Adrenal gland (tissue), 19 donors: ENCODE results near the gene DROSHA. TPM values are rescaled to one million over a fixed set of nuclear protein-coding genes. Genes with fewer than 3 reads are reported as not detected.

ENCODE experiments used
- DNase-seq, 7 donors: peaks; one replicate each; pipeline ENCODE4 v3.0.0-alpha.2; 2019 to 2020
- H3K27ac ChIP-seq, 5 donors: fragments of 200-600 bp; sonication (generic) in 4 of 5; 1 replicate in 3 of 5; 2 replicates in 2 of 5; pipeline versions ENCODE4 v1.5.1 to v1.8.0; 2016 to 2020; ENCODE audit warnings: mild to moderate bottlenecking in 1 of 5
- H3K27me3 ChIP-seq: fragments of 200-600 bp; 2 replicates; pipeline ENCODE4 v1.8.0; 2021
- H3K36me3 ChIP-seq, 2 donors: fragments of 200-600 bp; replicated peaks in 1 of 2; 1 replicate in 1 of 2; 2 replicates in 1 of 2; pipeline versions ENCODE4 v1.5.1 to v1.8.0; 2018 to 2022
- H3K4me1 ChIP-seq, 2 donors: fragments of 200-600 bp; replicated peaks in 1 of 2; 1 replicate in 1 of 2; 2 replicates in 1 of 2; pipeline versions ENCODE4 v1.5.1 to v1.8.0; 2018 to 2021
- H3K4me3 ChIP-seq, 4 donors: fragments of 200-600 bp; sonication (generic) in 3 of 4; one replicate each; pipeline ENCODE4 v1.5.1; 2016 to 2018
- H3K9me3 ChIP-seq, 3 donors: fragments of 200-600 bp; sonication (generic) in 1 of 3; replicated peaks in 1 of 3; 1 replicate in 2 of 3; 2 replicates in 1 of 3; pipeline versions ENCODE4 v1.5.1 to v1.8.0; 2016 to 2021
- POLR2A ChIP-seq, 2 donors: fragments of 450-650 bp; IDR thresholded peaks; one replicate each; pipeline ENCODE4 v1.6.1; 2017; ENCODE audit warnings: antibody characterized with exemption in 2 of 2, mild to moderate bottlenecking in 2 of 2, moderate library complexity in 1 of 2
- WGBS, 4 donors: extraction: QIAGEN DNeasy Blood & Tissue Kit in 2 of 4; methylation state at CpG; one replicate each; pipeline versions ENCODE4 v1.1.5 to v1.1.7; 2013 to 2017; 5-methylcytosine and 5-hydroxymethylcytosine counted together
- intact Hi-C, 2 donors: fragments of 100-400 bp; cut with DNase I; formaldehyde crosslinking; loops; one replicate each; pipeline versions ENCODE4 v1.14.1 to v1.15.0; 2022 to 2023
- long read RNA-seq, 10 donors: library from polyadenylated mRNA in 3 of 10; unstranded in 2 of 10; stranded (forward) in 1 of 10; transcript quantifications; one replicate each; pipeline ENCODE4 v2.0.0 and lab custom pipeline, GENCODE V29; 2021 to 2026
- polyA plus RNA-seq, 3 donors: library from polyadenylated mRNA; stranded (reverse); fragments of 200-250 nt in 2 of 3; fragments of 350-450 nt in 1 of 3; fragmentation: Illumina TruSeq in 1 of 3; extraction: RNeasy Lipid Tissue Mini Kit (QIAGEN cat#74804) in 1 of 3; gene quantifications; one replicate each; pipeline ENCODE4 v1.2.3, GENCODE V29; 2013 to 2014
- total RNA-seq, 9 donors: library from RNA; depleted of rRNA in 4 of 9; stranded (reverse); fragments of >200 nt in 4 of 9; fragments of 120-200 nt in 1 of 9; fragmentation: NEBNext Ultra II Directional in 1 of 9; extraction: Animal tissue kit (Norgen Biotek cat#: 25700) in 1 of 9; gene quantifications; one replicate each; pipeline versions ENCODE4 v1.1.0 to v1.2.4, GENCODE V29; 2013 to 2023
- TF ChIP-seq, protein P1 (sequence below), 6 experiments: fragments of 450-650 bp in 4 of 6; fragments of 200-600 bp in 2 of 6; sonication (generic) in 1 of 6; IDR thresholded peaks; 1 replicate in 5 of 6; 2 replicates in 1 of 6; pipeline versions ENCODE4 v1.5.1 to v1.8.0; 2016 to 2021; ENCODE audit warnings: antibody characterized with exemption in 6 of 6, mild to moderate bottlenecking in 2 of 6, moderate library complexity in 1 of 6
- donor health status: healthy with polysubstance abuse.
- donor health status: Bipolar disorder and iron deficiency.
- donor health status: DM: yes; HTN: yes; CAD: no.
- donor health status: DM: no; HTN: no; CAD: no.
- donor health status: DM: no; HTN: no; CAD: no.
- donor health status: DM: yes; HTN: yes; CAD: no.

Gene DROSHA
- 10 to 100 TPM; 22.6 to 58.9 (median 38.9) TPM for total RNA-seq
- polyA plus RNA-seq, result 10 to 100 TPM; 43.4 to 93.0 (median 91.7) TPM
- long read RNA-seq, donor 1, transcript DROSHA-221 (3 exons, 567 nt), result major isoform, 5 of 10 reads
- long read RNA-seq, donor 1, partial matches to known transcripts, result 5 of 10 reads
- long read RNA-seq, donor 1, other reads (novel, unspliced or antisense), result 0 of 10 reads
- long read RNA-seq, donor 2, full-length matches to known transcripts, result 6 of 6 reads
- long read RNA-seq, donor 2, partial matches to known transcripts, result 0 of 6 reads
- long read RNA-seq, donor 2, other reads (novel, unspliced or antisense), result 0 of 6 reads
- long read RNA-seq, donor 3, result 0 reads
- long read RNA-seq, donor 4, full-length matches to known transcripts, result 1 of 4 reads
- long read RNA-seq, donor 4, partial matches to known transcripts, result 3 of 4 reads
- long read RNA-seq, donor 4, other reads (novel, unspliced or antisense), result 0 of 4 reads
- long read RNA-seq, donor 5, full-length matches to known transcripts, result 1 of 15 reads
- long read RNA-seq, donor 5, partial matches to known transcripts, result 6 of 15 reads
- long read RNA-seq, donor 5, other reads (novel, unspliced or antisense), result 8 of 15 reads
- long read RNA-seq, donor 6, partial matches to known transcripts, result 6 of 6 reads
- long read RNA-seq, donor 6, other reads (novel, unspliced or antisense), result 0 of 6 reads
- long read RNA-seq, donor 7, partial matches to known transcripts, result 0 of 2 reads
- long read RNA-seq, donor 7, other reads (novel, unspliced or antisense), result 0 of 2 reads
- long read RNA-seq, donor 8, partial matches to known transcripts, result 0 of 3 reads
- long read RNA-seq, donor 8, other reads (novel, unspliced or antisense), result 0 of 3 reads
- long read RNA-seq, donor 9, partial matches to known transcripts, result 0 of 1 reads
- long read RNA-seq, donor 9, other reads (novel, unspliced or antisense), result 0 of 1 reads
- long read RNA-seq, donor 10, partial matches to known transcripts, result 0 of 1 reads
- long read RNA-seq, donor 10, other reads (novel, unspliced or antisense), result 0 of 1 reads

DNA sequence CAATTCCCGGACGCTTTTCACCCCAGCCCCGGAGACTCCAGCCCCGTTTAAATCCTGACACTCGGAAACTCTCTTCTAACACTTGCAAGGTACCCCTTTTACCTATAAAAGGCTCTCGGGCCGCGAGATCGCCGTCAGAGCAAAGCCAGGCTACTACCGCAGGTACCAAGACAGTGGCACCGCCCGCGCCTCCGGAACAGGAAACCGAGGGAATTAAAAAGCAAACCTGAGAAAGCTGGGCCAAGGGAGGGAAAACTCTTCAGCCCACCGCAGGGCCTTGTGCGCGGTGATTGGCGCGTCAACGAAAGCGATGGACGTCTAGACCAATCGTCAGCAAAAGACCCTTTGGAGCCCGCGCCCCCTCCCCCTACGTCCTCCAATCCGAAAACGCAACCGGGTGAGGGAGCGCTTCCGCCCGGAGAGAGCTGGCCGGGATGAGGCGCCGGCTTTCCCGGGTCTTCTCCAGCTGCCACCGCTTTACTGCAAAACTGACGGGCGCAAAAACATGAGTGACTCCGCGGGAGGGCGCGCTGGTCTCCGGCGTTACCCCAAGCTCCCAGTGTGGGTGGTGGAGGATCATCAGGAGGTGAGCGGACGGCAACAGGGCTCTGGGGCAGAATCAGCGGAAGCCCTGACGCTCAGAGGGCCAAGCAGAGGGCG lies at the start of gene DROSHA, which contains the start of gene C5orf22:
Gene DROSHA (minus strand): TSS at position 206 of the 660 bp plus-strand sequence. CDS start 3,034 bp downstream, outside the sequence.
Gene C5orf22 (plus strand): TSS at position 414 of the 660 bp plus-strand sequence. CDS start 92 bp downstream, at position 506.
- DNase-seq, result peak; percentile 95 to 98 (median 97)
- TF ChIP-seq, protein P1, sequence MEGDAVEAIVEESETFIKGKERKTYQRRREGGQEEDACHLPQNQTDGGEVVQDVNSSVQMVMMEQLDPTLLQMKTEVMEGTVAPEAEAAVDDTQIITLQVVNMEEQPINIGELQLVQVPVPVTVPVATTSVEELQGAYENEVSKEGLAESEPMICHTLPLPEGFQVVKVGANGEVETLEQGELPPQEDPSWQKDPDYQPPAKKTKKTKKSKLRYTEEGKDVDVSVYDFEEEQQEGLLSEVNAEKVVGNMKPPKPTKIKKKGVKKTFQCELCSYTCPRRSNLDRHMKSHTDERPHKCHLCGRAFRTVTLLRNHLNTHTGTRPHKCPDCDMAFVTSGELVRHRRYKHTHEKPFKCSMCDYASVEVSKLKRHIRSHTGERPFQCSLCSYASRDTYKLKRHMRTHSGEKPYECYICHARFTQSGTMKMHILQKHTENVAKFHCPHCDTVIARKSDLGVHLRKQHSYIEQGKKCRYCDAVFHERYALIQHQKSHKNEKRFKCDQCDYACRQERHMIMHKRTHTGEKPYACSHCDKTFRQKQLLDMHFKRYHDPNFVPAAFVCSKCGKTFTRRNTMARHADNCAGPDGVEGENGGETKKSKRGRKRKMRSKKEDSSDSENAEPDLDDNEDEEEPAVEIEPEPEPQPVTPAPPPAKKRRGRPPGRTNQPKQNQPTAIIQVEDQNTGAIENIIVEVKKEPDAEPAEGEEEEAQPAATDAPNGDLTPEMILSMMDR (IDR thresholded peaks at IDR 0.05), result no peak
- peak; percentile 8 to 47 for TF ChIP-seq POLR2A (IDR thresholded peaks at IDR 0.05)
- Histone ChIP-seq H3K4me1 (peaks cover 15 to 30% of the 10 kb centered on the region in 2 donors), H3K27ac (peak within 1 kb of the TSS in 4 of 5 donors; percentile 55 to 86 (median 64)), H3K4me3 (peak within 1 kb of the TSS; percentile 71 to 89 (median 80)), H3K27me3 (no peaks in the 10 kb centered on the region), H3K36me3 (peaks cover 0 to 46% of the 10 kb centered on the region in 2 donors), H3K9me3 (no peaks in the 10 kb centered on the region)
- intact Hi-C loops, result no loop called here
- 0 to 1% (median 0%) methylated on average over 17 to 52 of the region's 52 CpGs for WGBS, 4 donors

- 77 to 92% (median 81%) methylated on average over 2 of the region's 2 CpGs for WGBS, 4 donors
- no peak overlapping the region for H3K27ac ChIP-seq
- H3K9me3 ChIP-seq, result no peaks in the 10 kb centered on the region
- TF ChIP-seq, protein P1 (IDR thresholded peaks at IDR 0.05), result no peak
- no peak for TF ChIP-seq POLR2A (IDR thresholded peaks at IDR 0.05)
- peaks cover 3% of the 10 kb centered on the region for H3K27me3 ChIP-seq
- H3K4me1 ChIP-seq, result no peaks in the 10 kb centered on the region
- no peak for DNase-seq
- H3K36me3 ChIP-seq, result no peaks in the 10 kb centered on the region
- intact Hi-C loops, result loop anchor here in 1 of 2 donors (5.0 kb wide), 1 partner anchor 63 kb away; no protein-coding TSS in a partner anchor
- no peak overlapping the region for H3K4me3 ChIP-seq
These were observed 47.7 kb upstream of the DROSHA start for GRCh38 chr5:31579558-31579957.

GRCh38 chr5:31577438-31577837 lies 45.5 kb upstream of the DROSHA start:
- WGBS, 4 donors, result 65 to 82% (median 78%) methylated on average over 3 of the region's 3 CpGs
- intact Hi-C loops, result loop anchor here in 1 of 2 donors (5.0 kb wide), 1 partner anchor 65 kb away; no protein-coding TSS in a partner anchor
- no peak overlapping the region for H3K4me3 ChIP-seq

More at GRCh38 chr5:31577438-31577837, 45.5 kb upstream of the DROSHA start:
- no peaks in the 10 kb centered on the region for H3K9me3 ChIP-seq
- no peaks in the 10 kb centered on the region for H3K4me1 ChIP-seq
- no peak for DNase-seq
- TF ChIP-seq, protein P1 (IDR thresholded peaks at IDR 0.05), result no peak
- TF ChIP-seq POLR2A (IDR thresholded peaks at IDR 0.05), result no peak
- peaks cover 3% of the 10 kb centered on the region for H3K27me3 ChIP-seq
- no peak overlapping the region for H3K27ac ChIP-seq
- no peaks in the 10 kb centered on the region for H3K36me3 ChIP-seq
